ENCODE results near the gene GSK3B.

GSK3B gene

DNA sequence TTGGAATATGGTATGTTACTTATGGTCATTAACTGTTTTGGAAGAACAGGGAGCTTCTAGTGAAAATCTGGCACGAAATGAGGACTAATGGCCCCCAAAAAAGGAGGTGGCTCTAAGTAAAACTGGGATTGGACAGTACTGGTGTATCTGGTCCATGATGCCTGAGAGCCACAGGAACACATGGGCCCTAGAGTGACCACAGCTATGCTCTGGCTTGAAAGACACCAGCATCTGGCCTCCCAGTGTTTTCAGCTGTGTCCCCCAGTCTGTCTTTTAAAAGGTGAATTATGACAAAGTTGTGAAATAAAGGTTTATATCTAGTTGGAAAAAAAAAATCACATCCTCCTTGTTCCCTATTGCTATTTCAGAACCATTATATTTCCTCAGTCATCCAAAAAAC lies 64.5 kb downstream of the GSK3B start:
- TF ChIP-seq, protein P1, sequence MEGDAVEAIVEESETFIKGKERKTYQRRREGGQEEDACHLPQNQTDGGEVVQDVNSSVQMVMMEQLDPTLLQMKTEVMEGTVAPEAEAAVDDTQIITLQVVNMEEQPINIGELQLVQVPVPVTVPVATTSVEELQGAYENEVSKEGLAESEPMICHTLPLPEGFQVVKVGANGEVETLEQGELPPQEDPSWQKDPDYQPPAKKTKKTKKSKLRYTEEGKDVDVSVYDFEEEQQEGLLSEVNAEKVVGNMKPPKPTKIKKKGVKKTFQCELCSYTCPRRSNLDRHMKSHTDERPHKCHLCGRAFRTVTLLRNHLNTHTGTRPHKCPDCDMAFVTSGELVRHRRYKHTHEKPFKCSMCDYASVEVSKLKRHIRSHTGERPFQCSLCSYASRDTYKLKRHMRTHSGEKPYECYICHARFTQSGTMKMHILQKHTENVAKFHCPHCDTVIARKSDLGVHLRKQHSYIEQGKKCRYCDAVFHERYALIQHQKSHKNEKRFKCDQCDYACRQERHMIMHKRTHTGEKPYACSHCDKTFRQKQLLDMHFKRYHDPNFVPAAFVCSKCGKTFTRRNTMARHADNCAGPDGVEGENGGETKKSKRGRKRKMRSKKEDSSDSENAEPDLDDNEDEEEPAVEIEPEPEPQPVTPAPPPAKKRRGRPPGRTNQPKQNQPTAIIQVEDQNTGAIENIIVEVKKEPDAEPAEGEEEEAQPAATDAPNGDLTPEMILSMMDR (IDR thresholded peaks at IDR 0.05; ENCODE audit: low read depth, low read length): no peak
- H3K9me3 ChIP-seq: no peaks in the 10 kb centered on the region
- no peak for DNase-seq
- no peaks in the 10 kb centered on the region; the same call in 1 of the 2 replicates for H3K36me3 ChIP-seq
- H3K4me1 ChIP-seq: no peaks in the 10 kb centered on the region
- H3K4me3 ChIP-seq (ENCODE audit: low read depth, low read length): no peak overlapping the region
- no peaks in the 10 kb centered on the region for H3K27me3 ChIP-seq

DNA sequence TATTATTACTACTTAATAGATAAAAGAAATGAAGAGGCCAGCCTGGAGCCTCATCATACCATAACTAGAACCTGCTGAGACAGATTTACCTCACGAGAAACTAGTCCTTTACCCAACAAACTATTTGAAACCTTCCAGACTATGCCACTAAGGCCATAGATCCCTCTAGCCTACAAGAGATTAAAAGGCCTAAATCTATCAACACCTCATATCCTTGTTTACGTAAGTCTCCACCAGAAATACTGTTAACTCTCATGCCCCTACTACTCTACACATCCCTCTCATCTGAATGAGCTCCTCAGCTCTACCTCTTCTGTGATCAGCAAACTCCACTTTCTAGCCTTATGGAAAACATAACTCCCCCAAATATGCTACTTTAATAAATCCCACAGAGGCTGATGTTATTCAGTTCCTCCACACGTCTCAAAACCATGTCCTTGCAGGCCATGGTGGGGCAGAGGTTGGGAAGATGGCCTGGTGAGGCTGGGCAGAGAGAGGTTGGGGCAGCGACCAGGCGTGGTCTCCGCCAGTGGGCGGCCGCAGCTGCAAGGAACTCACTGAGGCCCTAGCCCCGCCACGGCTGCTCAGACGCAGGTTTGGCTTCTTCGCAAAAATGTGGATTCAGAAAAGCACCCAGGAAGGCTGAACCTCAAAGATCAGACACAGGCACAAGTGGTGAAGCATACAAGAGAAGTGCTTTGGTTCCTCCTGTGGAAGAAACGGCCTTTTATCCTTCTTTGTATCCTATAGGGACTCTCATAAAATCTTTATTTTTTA lies 65.8 kb downstream of the GSK3B start:
- H3K27me3 ChIP-seq: no peaks in the 10 kb centered on the region
- DNase-seq: no peak
- no peaks in the 10 kb centered on the region for H3K9me3 ChIP-seq
- TF ChIP-seq, protein P1 (IDR thresholded peaks at IDR 0.05; ENCODE audit: low read depth, low read length): no peak
- H3K4me3 ChIP-seq (ENCODE audit: low read depth, low read length): no peak overlapping the region
- H3K4me1 ChIP-seq: no peaks in the 10 kb centered on the region
- no peaks in the 10 kb centered on the region; the same call in 1 of the 2 replicates for H3K36me3 ChIP-seq

DNA sequence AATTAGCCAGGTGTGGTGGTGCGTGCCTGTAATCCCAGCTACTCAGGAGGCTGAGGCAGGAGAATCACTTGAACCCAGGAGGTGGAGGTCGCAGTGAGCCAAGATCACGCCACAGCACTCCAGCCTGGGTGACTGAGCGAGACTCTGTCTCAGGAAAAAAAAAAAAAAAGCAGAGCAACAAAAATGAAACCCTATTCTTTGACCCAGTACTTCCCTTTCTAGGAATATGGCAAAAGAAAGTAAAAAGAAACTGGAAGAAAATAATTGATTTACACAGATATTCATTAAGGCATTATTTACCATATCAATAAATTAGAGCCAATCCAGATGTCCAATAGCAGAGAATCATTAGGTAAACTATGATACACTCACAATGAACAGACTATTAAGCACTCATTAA lies 67.0 kb downstream of the GSK3B start:
- no peak for DNase-seq
- H3K27me3 ChIP-seq: no peaks in the 10 kb centered on the region
- H3K9me3 ChIP-seq: no peaks in the 10 kb centered on the region
- TF ChIP-seq, protein P1 (IDR thresholded peaks at IDR 0.05; ENCODE audit: low read depth, low read length): no peak
- H3K4me3 ChIP-seq (ENCODE audit: low read depth, low read length): no peak overlapping the region
- no peaks in the 10 kb centered on the region; the same call in 1 of the 2 replicates for H3K36me3 ChIP-seq
- no peaks in the 10 kb centered on the region for H3K4me1 ChIP-seq

- Histone ChIP-seq H3K36me3 (no peaks in the 10 kb centered on the region; the same call in 1 of the 2 replicates), H3K4me3 (ENCODE audit: low read depth, low read length) (no peak overlapping the region), H3K4me1 (no peaks in the 10 kb centered on the region), H3K9me3 (no peaks in the 10 kb centered on the region), H3K27me3 (no peaks in the 10 kb centered on the region)
- TF ChIP-seq, protein P1 (IDR thresholded peaks at IDR 0.05; ENCODE audit: low read depth, low read length): no peak
- DNase-seq: no peak
These were observed 68.7 kb downstream of the GSK3B start for GRCh38 chr3:120025520-120025919.

GRCh38 chr3:120024103-120024502 lies 70.1 kb downstream of the GSK3B start:
- Histone ChIP-seq H3K9me3 (no peaks in the 10 kb centered on the region), H3K4me1 (no peaks in the 10 kb centered on the region), H3K36me3 (no peaks in the 10 kb centered on the region; the same call in 1 of the 2 replicates), H3K27me3 (no peaks in the 10 kb centered on the region), H3K4me3 (ENCODE audit: low read depth, low read length) (no peak overlapping the region)
- no peak for DNase-seq
- TF ChIP-seq, protein P1 (IDR thresholded peaks at IDR 0.05; ENCODE audit: low read depth, low read length): no peak

- H3K27me3 ChIP-seq: no peaks in the 10 kb centered on the region
- TF ChIP-seq, protein P1 (IDR thresholded peaks at IDR 0.05; ENCODE audit: low read depth, low read length): no peak
- no peak for DNase-seq
- H3K36me3 ChIP-seq: no peaks in the 10 kb centered on the region; the same call in 1 of the 2 replicates
- no peaks in the 10 kb centered on the region for H3K4me1 ChIP-seq
- H3K4me3 ChIP-seq (ENCODE audit: low read depth, low read length): no peak overlapping the region
- H3K9me3 ChIP-seq: no peaks in the 10 kb centered on the region
These were observed 71.5 kb downstream of the GSK3B start for GRCh38 chr3:120022729-120023128.

All from BE2C (cell line).